SH-SY5Y (cell line): Measurements from ENCODE around the gene EXOSC7.

Experiments used
- GATA2 ChIP-seq: IDR thresholded peaks from 2 replicates; pipeline ENCODE4 v1.6.1; 2011; ENCODE audit warnings: mild to moderate bottlenecking, low read depth, low read length
- GATA3 ChIP-seq: IDR thresholded peaks from 2 replicates; pipeline ENCODE4 v1.6.1; 2011; ENCODE audit warnings: low read depth, mild to moderate bottlenecking, low read length, moderate library complexity

GRCh38 chr3:45048244-45048643 lies 72.2 kb downstream of the EXOSC7 start:
- TF ChIP-seq GATA2 (no peak), GATA3 (no peak)
